GM21717 (cell line): ENCODE data around the gene ZNF598.
A peak's percentile ranks its signal among the peaks of the same experiment; 100 is the strongest.
"Not testable (repeated sequence)": the region's sequence is repeated elsewhere in the genome, so short reads cannot be mapped to it uniquely, and the experiment has no call there.

ENCODE experiments used
- ATAC-seq: cut with Tn5 transposase; IDR thresholded peaks from one replicate; pipeline ENCODE4 v1.9.1; 2021; ENCODE audit warnings: mild to moderate bottlenecking, moderate library complexity; ENCODE audit not compliant: unreplicated experiment

The ZNF598 gene

GRCh38 chr16:2028620-2029220 is 19.1 kb upstream of the ZNF598 start:
- ATAC-seq: no peak

DNA sequence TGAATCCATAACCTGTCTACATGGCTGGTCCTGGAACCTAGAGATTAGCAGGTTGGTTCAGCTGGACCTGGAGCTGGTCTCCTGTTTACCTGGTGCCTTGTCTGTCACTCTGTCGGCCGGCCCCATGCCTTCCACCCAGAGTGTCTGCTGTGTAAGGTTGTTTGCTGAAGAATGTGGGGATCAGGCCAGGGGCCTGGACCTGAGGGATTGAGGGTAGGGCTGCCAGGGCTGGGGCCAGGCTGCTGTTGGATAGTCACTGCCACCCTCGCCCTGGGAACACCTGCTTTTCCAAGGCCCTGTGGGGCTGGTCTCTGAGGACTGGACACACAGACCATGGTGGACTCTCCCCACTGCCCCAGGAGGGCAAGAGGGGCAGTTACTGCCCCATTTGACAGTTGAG is 18.5 kb upstream of the ZNF598 start:
- no peak for ATAC-seq

DNA sequence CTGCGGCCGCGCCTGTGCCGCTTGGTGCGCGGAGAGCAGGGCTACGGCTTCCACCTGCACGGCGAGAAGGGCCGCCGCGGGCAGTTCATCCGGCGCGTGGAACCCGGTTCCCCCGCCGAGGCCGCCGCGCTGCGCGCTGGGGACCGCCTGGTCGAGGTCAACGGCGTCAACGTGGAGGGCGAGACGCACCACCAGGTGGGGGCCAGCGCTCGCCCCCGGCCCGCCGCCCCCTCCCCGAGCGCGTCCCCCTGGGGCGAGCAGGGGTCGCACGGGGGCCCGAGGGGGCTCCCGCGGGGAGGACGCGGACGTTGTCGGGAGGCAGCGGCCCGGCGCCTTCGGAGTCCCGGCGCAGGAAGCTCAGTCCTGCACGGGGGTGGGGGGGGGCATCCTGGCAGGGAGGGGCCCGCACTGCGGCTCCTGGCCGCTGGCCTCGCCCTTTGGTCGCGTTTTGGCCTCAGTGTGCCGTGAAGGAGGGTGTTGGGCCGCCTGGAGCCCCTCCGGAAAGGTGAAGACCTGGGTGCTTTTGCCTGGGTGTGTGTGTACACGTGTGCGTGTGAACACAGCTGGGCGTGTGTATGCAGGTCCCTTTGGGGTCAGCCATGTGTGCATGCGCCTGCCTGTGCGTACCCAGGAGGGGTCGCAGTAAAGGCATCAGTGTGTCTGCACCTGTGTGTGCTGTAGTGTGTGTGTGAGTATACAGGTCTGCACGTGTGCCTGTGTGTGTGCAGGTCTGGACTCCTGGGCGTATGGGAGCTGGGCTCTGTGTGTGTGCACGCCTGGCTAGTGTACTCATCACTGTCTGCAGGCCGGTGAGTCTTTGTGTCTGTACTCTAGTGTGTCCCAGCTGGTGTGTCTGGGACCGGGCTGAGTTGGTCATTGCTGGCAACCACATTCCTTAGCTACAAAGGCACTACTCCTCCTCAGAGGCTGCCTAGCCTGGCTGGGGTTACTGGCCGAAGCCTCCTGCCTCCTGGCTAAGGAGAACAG is 17.7 kb upstream of the ZNF598 start:
- no peak for ATAC-seq

DNA sequence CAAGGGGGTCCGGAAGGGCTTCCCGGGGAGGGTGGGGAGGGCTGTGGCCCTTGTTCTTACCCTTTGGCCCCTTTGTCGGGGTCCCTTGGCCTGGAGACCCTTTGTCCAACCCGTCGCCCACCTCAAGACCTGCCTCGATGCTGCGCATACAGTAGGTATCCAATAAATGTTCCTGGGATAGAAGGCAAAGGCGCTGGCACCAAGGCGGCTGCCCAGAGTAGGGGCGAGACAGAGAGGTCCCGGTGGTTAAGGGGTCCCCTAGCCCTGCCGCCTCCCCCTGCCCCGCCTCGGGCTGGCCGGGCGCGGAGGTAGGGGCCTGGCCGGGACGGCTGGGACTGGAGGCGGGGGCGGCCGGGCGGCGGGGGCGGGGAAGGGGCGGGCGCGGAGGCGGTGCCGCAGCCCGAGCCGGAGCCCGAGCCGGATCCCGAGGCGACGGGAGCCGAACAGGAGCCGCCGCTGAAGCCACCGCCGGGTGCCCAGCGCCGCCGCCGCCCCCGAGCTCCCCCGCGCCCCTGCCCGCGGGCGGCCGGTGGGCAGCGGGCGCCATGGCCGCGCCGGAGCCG is 16.9 kb upstream of the ZNF598 start, which contains the start of gene NHERF2:
Gene NHERF2, plus strand, starts transcription at position 442 of the 563 bp plus-strand sequence. Its CDS starts 104 bp downstream, at position 546.
- ATAC-seq: no peak

DNA sequence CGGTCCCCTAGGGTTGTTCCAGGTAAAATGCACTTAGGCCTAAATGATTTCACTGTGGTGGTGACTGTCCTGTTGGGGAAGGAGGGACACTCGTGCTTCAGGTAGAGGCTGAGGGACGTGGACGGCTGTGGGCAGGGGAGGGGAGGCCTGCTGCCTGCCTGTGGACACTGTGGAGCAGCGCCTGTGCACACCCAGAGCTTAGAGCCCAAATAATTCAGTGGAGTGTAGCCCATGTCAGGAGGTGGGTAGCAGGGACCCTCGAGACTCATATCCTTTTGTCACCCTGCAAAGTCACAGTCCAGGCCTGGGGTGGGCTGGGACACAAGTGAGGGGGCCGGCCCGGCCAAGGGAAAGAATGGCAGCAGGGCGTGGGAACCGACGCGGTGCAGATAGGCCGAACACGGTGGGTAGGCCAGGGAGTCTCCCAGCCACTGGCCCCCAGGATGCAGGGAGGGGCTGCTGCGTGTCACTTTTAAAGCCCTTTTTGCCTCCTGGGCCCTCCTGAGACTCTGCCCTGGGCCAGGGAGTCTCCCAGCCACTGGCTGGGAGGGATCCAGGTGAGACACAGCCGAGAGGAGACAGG is 16.3 kb upstream of the ZNF598 start:
- no peak for ATAC-seq

- ATAC-seq: no peak
Observed at GRCh38 chr16:2025251-2025650, 15.6 kb upstream of the ZNF598 start.

GRCh38 chr16:2024032-2024420 is 14.4 kb upstream of the ZNF598 start:
- no peak for ATAC-seq

DNA sequence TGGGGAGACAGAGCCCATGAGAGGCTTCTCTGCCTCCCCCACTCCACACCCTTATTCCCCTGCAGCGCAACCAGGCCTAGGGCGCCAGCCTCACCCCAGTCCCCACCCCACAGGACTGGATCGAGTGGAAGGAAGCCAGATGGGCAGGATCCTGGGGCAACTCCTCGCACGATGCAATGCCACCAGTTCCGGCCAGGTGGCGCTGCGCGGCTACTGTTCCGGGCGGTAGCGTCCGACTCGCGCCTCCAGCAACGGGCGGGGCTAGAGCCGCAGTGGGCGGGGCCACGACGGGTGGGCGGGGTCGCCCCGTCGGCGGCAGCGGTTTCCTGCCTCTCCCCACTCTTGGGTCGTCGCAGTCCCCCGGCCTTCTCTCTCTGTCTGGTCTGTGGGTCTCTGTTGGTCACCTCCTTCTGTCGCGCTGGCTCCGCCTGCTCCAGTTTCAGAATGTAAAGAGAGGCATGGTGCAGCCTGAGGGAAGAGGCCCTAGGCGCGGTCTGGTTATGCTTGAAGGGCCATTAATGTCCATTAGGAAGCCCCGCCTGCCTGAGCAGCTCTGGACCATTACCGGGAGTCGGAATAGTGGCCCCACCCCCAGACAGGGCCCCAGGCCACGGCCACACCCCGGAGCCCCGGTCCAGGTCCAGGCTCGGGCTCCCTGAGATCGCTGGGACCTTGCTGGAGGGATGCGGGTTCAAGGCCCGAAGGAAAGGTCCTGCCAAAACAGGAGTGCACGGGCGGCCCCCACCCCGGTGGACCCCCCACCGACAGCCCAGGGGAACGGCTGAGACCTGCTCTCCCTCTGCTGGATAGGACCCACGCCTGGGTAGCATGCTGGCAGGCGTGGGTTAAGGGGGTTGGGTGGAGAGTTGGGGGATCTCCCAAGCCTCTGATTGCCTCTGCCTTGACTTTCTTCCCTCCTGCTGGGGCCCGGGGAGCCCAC is 13.7 kb upstream of the ZNF598 start:
- ATAC-seq: peak; percentile 74

- ATAC-seq: peak; percentile 19
Observed at GRCh38 chr16:2022723-2023091, 13.1 kb upstream of the ZNF598 start.

GRCh38 chr16:2019921-2020831 is 10.6 kb upstream of the ZNF598 start:
- no peak for ATAC-seq

DNA sequence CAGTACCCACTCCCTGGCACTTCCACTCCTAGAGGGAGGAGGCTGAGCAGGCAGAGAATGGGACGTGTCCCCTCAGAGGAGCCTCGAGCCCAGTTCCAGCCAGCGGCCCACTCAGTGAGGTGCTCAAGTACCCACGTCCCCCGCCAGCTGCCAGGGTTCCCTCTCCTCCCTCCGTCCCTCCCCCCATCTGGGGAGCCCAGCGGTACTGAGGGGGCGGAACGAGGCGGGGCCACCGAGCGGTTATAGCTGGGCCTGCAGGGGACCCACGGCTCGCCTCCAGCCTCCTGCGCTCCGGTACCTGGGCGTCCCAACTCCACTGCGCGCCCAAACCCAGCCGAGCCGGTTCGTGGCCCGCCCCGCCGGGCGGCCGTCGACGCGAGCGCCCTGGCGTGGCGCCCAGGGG is 9.9 kb upstream of the ZNF598 start, which contains the start of gene NPW:
Gene NPW, plus strand, starts transcription at position 268 of the 403 bp plus-strand sequence.
- ATAC-seq: no peak

DNA sequence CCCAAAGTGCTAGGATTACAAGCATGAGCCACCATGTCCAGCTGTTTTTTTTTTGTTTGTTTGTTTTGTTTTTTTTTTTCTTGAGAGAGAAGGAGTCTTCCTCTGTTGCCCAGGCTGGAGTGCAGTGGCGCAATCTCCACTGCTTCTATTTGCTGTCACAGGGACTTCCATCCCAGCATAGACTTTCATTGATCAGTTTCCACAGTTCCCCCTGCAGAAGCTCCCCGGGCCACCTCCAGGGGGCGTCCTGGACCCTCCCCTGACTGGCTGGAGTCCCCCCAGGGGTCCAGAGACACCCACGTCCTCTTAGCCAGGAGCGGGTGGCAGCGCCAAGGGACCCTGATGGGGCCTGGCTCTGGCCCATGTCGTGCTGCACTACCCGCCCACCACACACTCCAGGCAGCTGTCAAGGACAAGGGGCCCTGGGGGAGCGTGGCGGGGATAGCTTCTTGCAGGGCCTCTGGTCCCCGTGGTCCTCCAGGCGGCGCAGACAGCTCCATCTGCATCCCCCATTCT is 6.8 kb upstream of the ZNF598 start:
- ATAC-seq: no peak

- ATAC-seq: no peak
Observed at GRCh38 chr16:2015947-2016208, 6.3 kb upstream of the ZNF598 start.

DNA sequence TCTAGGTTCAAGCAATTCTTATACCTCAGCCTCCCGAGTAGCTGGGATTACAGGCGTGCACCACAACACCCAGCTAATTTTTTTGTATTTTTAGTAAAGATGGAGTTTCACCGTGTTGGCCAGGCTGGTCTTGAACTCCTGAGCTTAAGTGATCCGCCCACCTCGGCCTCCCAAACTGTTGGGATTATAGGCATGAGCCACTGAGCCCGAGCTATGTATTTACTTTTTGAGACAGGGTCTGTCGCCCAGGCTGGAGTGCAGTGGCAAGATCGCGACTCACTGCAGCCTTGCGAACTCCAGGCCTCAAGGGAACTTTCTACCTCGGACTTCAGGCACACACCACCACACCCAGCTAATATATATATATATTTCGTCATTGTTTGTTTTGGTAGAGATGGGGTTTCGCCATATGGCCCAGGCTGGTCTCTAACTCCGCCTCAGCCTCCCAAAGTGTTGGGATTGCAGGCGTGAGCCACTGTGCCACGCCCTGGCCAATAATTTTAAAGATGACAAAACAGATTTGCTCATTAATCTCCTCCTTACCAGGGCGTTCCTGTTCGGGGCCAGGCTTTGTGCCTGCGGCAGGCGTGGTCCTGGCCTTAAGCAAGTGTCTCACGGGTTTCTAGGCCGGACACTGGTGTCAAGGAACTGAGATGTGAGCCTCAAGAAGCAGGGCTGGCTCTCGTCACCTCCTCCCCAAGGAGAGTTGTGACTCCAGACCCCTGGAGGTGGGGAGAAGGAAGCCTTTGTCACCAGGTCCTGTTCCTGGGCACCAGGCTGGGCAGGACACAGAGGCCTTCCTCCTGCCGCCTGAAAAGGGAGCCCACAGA is 5.7 kb upstream of the ZNF598 start:
- no peak for ATAC-seq

GRCh38 chr16:2013527-2013926 is 3.9 kb upstream of the ZNF598 start:
- ATAC-seq: no peak

GRCh38 chr16:2011726-2012125 is 2.1 kb upstream of the ZNF598 start:
- not testable (repeated sequence) for ATAC-seq

DNA sequence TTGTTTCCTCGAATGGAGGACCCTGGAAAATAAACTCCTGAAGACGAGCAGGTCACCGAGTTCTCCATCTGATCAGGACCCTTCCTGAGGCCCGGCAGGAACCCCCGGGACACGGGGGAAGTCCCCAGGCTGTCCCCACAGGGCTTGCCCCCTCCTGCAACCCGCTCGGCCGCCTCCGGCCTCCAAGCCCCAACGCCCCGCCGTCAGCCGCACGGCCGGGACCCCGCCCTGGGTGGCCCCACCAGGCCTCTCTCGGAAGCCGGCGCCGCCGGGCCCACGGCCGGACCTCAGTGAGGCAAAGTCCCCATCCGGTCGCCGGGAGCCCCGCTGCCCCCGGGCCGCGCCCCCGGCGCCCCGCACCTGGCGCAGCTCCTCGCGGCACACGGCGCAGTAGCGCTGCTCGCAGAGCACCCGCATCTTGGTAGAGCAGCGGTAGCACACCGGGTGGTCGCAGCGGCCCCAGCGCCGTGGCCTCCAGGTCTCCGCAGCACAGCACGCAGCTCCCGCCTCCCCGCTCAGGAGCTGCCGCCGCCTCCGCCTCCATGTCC is 383 bp downstream of the ZNF598 start:
- peak; percentile 20 for ATAC-seq

DNA sequence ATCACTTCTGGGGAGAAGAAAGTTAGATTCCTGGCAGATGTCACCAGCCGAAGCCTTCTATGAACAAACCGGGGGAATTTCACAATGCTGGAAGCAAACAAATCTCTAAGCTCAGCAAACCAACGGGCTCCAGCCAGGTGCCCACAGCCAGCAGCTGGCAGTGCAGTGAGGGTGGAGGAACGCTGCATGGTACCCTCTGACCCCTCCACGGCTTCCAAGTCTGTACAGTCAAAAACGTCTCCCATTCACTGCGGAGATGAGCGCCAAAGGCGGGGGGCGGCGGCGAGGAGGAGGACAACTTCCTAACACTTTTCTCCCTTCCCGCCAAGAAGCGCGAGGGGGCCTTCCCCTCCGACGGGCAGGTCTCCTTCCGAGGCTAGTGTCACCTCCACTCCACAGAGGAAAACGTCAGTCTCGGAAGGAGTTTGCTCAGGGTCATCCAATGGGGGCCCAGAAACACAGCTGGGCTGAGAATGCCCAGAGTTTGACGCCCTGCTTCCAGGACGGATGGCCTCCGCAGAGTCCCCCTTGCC is 924 bp downstream of the ZNF598 start:
- no peak for ATAC-seq
